H1 (cell line): ENCODE data around the gene MCC. TPM values are rescaled to one million over a fixed set of nuclear protein-coding genes. Genes with fewer than 3 reads are reported as not detected.

Experiments used
- EP300 ChIP-seq, 2 experiments: IDR thresholded peaks; 1 replicate in 1 of 2; 2 replicates in 1 of 2; pipeline ENCODE4 v1.6.1; 2011 to 2012; ENCODE audit warnings: low read depth in 2 of 2, low read length in 2 of 2, mild to moderate bottlenecking in 2 of 2, borderline replicate concordance in 1 of 2, inconsistent platforms in 1 of 2, moderate library complexity in 1 of 2
- JUN ChIP-seq: IDR thresholded peaks from 2 replicates; pipeline ENCODE4 v1.6.1; 2011; ENCODE audit warnings: low read depth, mild to moderate bottlenecking, improper control_type of control experiment, low read length
- KDM5A ChIP-seq: fragments of 200-600 bp; IDR thresholded peaks from 2 replicates; pipeline ENCODE4 v1.7.1; 2012; ENCODE audit warnings: mild to moderate bottlenecking, low read length, inconsistent platforms, mixed read lengths
- SUZ12 ChIP-seq: fragments of 200-600 bp; sonication (generic); IDR thresholded peaks from 2 replicates; pipeline ENCODE4 v1.6.1; 2012; ENCODE audit warnings: mild to moderate bottlenecking, inconsistent platforms, low read length, moderate library complexity, mixed read lengths
- polyA plus RNA-seq, 7 experiments: library from polyadenylated mRNA; depleted of rRNA in 3 of 7; stranded (reverse) in 5 of 7; unstranded in 2 of 7; fragments of >200 nt in 5 of 7; fragments of 200-250 nt in 2 of 7; gene quantifications; 1 replicate in 5 of 7; 2 replicates in 1 of 7; 4 replicates in 1 of 7; pipeline versions ENCODE4 v1.2.1 to v1.2.3, GENCODE V29; 2011 to 2013; ENCODE audit warnings: missing spikeins in 2 of 7, mixed read lengths in 2 of 7
- total RNA-seq: library from RNA; stranded (reverse); fragmentation: NEBNext Ultra II Directional; extraction: Animal tissue kit (Norgen Biotek cat#: 25700); gene quantifications from 2 replicates; pipeline ENCODE4 v1.2.1, GENCODE V29; 2021

The MCC gene
- total and polyA plus RNA-seq, 2 of the 8 experiments (the other 6 are each of a cell fraction or from before 2014, with no cell fraction given), result 2.6 to 18.3 TPM

DNA sequence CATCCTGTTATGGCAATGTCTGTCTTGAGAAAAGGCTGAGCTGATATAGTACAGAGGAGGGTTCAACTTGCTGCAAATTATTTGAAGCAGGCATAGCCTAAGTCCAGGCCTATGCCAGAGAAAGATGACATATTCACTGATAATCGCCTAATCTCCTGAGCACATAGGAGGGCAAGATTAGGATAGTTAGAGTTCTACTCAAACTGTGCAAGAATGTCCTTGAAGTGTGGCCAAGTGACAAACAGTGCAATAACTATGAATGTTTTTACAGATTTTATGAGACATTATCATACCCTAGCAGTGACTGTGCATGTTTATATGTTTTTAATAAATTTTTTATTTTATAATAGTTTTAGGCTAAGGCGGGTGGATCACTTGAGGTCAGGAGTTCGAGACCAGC, 149.6 kb downstream of the MCC start (continued):
- no peak for TF ChIP-seq EP300 (IDR thresholded peaks at IDR 0.05; ENCODE audit: borderline replicate concordance in 1 of 2, low read depth in 2 of 2, low read length in 2 of 2)
- no peak for TF ChIP-seq SUZ12
- TF ChIP-seq JUN, result no peak
- no peak for TF ChIP-seq KDM5A
- TF ChIP-seq, all 59 proteins: peak for 0
